Measurements from ENCODE around the gene FOXE1.

FOXE1 gene

DNA sequence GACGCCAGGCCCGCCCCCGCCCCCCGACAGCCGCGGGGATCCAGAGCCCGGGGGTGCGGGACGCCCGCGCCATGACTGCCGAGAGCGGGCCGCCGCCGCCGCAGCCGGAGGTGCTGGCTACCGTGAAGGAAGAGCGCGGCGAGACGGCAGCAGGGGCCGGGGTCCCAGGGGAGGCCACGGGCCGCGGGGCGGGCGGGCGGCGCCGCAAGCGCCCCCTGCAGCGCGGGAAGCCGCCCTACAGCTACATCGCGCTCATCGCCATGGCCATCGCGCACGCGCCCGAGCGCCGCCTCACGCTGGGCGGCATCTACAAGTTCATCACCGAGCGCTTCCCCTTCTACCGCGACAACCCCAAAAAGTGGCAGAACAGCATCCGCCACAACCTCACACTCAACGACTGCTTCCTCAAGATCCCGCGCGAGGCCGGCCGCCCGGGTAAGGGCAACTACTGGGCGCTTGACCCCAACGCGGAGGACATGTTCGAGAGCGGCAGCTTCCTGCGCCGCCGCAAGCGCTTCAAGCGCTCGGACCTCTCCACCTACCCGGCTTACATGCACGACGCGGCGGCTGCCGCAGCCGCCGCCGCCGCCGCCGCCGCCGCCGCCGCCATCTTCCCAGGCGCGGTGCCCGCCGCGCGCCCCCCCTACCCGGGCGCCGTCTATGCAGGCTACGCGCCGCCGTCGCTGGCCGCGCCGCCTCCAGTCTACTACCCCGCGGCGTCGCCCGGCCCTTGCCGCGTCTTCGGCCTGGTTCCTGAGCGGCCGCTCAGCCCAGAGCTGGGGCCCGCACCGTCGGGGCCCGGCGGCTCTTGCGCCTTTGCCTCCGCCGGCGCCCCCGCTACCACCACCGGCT, 1.0 kb downstream of the FOXE1 start:
- Histone ChIP-seq H3K9ac (no peak overlapping the region), H3K9me3 (replicated peaks in 1 of 11) (peaks cover 46 to 67% (median 54%) of the 10 kb centered on the region in 11 experiments), H3K36me3 (no peaks in the 10 kb centered on the region; a peak in 2 of 22 replicates), H3K4me2 (no peak overlapping the region), H3K4me3 (peak overlapping the region in 8 of 10 experiments; percentile 18 to 54 (median 28); a peak in 11 of 20 replicates), H3K27me3 (peaks cover 95 to 100% (median 100%) of the 10 kb centered on the region in 11 experiments), H3K27ac (no peak overlapping the region), H3K4me1 (no peaks in the 10 kb centered on the region), H4K20me1 (no peaks in the 10 kb centered on the region)
- TF ChIP-seq Cebpa-rat (IDR thresholded peaks at IDR 0.05): no peak

DNA sequence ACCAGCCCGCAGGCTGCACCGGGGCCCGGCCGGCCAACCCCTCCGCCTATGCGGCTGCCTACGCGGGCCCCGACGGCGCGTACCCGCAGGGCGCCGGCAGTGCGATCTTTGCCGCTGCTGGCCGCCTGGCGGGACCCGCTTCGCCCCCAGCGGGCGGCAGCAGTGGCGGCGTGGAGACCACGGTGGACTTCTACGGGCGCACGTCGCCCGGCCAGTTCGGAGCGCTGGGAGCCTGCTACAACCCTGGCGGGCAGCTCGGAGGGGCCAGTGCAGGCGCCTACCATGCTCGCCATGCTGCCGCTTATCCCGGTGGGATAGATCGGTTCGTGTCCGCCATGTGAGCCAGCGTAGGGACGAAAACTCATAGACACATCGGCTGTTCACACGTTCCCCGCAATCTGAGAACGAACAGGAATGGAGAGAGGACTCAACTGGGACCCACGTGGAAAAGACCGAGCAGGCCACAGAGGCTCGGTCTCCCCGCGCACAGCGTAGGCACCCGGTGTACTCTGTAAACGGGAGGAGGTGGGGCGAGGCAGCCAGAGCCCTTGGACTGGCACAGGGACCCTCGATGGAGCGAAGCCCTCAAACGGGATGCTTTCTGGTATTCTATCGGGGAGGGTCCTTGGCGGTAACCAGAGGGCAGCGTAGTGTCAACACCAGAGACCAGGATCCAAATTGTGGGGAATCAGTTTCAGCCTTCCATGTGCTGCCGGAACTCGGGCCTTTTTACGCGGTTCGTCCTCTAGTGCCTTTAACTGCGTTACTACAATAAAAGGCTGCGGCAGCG, 1.9 kb downstream of the FOXE1 start:
- peaks cover 40 to 58% (median 47%) of the 10 kb centered on the region in 11 experiments for H3K9me3 ChIP-seq (replicated peaks in 1 of 11)
- no peak overlapping the region for H3K27ac ChIP-seq
- no peaks in the 10 kb centered on the region for H4K20me1 ChIP-seq
- no peaks in the 10 kb centered on the region; a peak in 2 of 22 replicates for H3K36me3 ChIP-seq
- H3K4me3 ChIP-seq: peak overlapping the region in 5 of 10 experiments; percentile 22 to 54 (median 29); a peak in 6 of 20 replicates
- no peaks in the 10 kb centered on the region for H3K4me1 ChIP-seq
- H3K27me3 ChIP-seq: peaks cover 95 to 100% (median 100%) of the 10 kb centered on the region in 11 experiments
- no peak overlapping the region for H3K9ac ChIP-seq
- no peak overlapping the region for H3K4me2 ChIP-seq
- TF ChIP-seq Cebpa-rat (IDR thresholded peaks at IDR 0.05): no peak

- H3K9ac ChIP-seq: no peak overlapping the region
- H3K4me3 ChIP-seq: no peak overlapping the region
- peaks cover 91 to 100% (median 100%) of the 10 kb centered on the region in 11 experiments for H3K27me3 ChIP-seq
- no peaks in the 10 kb centered on the region; a peak in 2 of 22 replicates for H3K36me3 ChIP-seq
- no peaks in the 10 kb centered on the region for H3K4me1 ChIP-seq
- H3K9me3 ChIP-seq (replicated peaks in 1 of 11): peaks cover 40 to 56% (median 45%) of the 10 kb centered on the region in 11 experiments
- H4K20me1 ChIP-seq: no peaks in the 10 kb centered on the region
- no peak overlapping the region for H3K4me2 ChIP-seq
- TF ChIP-seq Cebpa-rat (IDR thresholded peaks at IDR 0.05): no peak
- no peak overlapping the region for H3K27ac ChIP-seq
These were observed 2.5 kb downstream of the FOXE1 start for GRCh38 chr9:97855486-97855875.

- Histone ChIP-seq H3K36me3 (no peaks in the 10 kb centered on the region; a peak in 2 of 22 replicates), H4K20me1 (no peaks in the 10 kb centered on the region), H3K27me3 (peaks cover 87 to 100% (median 96%) of the 10 kb centered on the region in 11 experiments), H3K4me2 (no peak overlapping the region), H3K27ac (no peak overlapping the region), H3K9me3 (replicated peaks in 1 of 11) (peaks cover 40 to 56% (median 45%) of the 10 kb centered on the region in 11 experiments), H3K9ac (no peak overlapping the region), H3K4me1 (no peaks in the 10 kb centered on the region), H3K4me3 (no peak overlapping the region)
- no peak for TF ChIP-seq Cebpa-rat (IDR thresholded peaks at IDR 0.05)
These were observed 2.9 kb downstream of the FOXE1 start for GRCh38 chr9:97855899-97856298.

DNA sequence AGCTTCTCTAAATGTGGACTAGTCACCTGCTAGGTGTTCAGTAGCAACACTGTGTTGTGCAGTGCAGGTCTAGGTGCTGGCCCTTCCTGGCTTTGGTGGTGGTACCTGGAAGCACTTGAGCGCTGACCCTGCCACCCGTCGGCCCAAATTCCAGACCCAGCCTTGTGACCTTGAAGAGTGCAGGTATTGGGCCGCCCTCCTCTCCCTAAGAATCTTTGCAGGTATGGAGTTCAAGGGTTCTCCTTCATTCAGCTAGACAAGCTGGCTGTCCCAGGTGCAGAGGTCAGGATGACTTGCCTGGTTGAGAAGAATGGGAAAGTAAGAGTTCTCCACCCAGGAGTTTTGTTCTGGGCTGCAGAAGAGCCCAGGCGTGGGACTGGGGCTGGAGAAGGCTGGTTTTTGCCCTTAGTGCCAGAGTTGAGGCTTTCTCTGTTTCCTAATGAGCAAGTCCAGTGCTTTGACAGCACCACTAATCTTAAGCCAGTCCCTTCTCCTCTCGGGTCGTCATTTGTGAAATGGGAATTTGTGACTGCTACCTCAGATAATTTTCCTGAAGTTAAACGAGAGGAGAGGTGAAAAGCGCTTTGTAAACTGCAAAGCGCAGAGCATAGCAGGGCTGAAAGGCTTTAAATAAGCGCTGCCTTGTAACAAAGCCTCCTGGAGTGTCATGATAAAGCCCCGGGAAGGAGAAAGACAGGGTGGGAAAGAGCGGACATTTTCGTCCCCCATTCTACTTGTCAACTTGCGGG, 4.0 kb downstream of the FOXE1 start:
- H3K4me2 ChIP-seq: no peak overlapping the region
- no peaks in the 10 kb centered on the region; a peak in 2 of 22 replicates for H3K36me3 ChIP-seq
- no peaks in the 10 kb centered on the region for H4K20me1 ChIP-seq
- no peak for TF ChIP-seq Cebpa-rat (IDR thresholded peaks at IDR 0.05)
- H3K27me3 ChIP-seq: peaks cover 77 to 89% (median 85%) of the 10 kb centered on the region in 11 experiments
- H3K27ac ChIP-seq: no peak overlapping the region
- peaks cover 37 to 50% (median 41%) of the 10 kb centered on the region in 11 experiments for H3K9me3 ChIP-seq (replicated peaks in 1 of 11)
- no peaks in the 10 kb centered on the region for H3K4me1 ChIP-seq
- no peak overlapping the region for H3K9ac ChIP-seq
- H3K4me3 ChIP-seq: no peak overlapping the region

DNA sequence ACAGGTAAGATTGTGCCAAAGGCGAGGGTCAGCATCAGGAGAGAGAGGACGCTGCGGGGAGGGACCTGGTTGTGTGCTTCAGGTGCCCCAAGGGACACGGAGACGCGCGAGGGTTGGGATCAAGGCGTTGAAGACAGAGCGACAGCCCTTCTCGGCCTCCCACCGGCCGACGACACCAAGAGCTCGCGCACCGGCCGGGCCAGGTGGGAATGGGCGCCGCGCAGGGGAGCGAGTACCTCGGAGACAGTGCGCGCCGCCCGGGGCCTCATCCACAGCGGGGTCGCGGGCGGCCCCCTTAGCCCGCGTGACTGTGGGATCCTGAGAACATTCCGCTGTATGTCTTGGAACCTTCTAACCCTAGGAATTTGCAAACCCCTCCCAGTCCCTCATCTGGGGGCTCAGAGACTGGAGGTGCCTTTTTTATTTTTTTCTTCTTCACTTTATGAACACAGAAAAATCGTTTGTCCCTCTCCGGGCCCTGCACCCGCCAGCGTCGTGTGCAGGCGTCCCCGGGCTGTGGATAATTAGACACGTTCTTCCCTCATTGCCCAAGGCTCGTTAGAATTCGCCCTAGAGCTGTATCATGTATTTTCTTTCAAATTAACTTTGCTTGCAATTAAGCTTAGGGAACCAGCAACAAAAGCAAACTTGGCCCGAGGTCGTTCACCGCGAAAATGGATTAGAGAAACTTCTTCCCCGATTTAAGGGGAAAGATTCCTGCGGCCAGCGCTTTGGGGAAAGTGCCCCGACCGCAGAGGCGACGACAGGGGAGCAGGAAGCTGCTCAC, 4.8 kb downstream of the FOXE1 start:
- H3K36me3 ChIP-seq: no peaks in the 10 kb centered on the region; a peak in 2 of 22 replicates
- no peak overlapping the region for H3K4me3 ChIP-seq
- no peak overlapping the region for H3K4me2 ChIP-seq
- H3K9ac ChIP-seq: no peak overlapping the region
- H3K4me1 ChIP-seq: no peaks in the 10 kb centered on the region
- peaks cover 29 to 43% (median 34%) of the 10 kb centered on the region in 11 experiments for H3K9me3 ChIP-seq (replicated peaks in 1 of 11)
- no peak for TF ChIP-seq Cebpa-rat (IDR thresholded peaks at IDR 0.05)
- H4K20me1 ChIP-seq: no peaks in the 10 kb centered on the region
- peaks cover 69 to 81% (median 77%) of the 10 kb centered on the region in 11 experiments for H3K27me3 ChIP-seq
- no peak overlapping the region for H3K27ac ChIP-seq

- Histone ChIP-seq H4K20me1 (no peaks in the 10 kb centered on the region), H3K4me2 (no peak overlapping the region), H3K27ac (no peak overlapping the region)
These were observed 5.3 kb downstream of the FOXE1 start for GRCh38 chr9:97858393-97858713.

GRCh38 chr9:97858826-97859225, 5.8 kb downstream of the FOXE1 start:
- Histone ChIP-seq H3K4me2 (no peak overlapping the region), H3K27ac (no peak overlapping the region), H3K27me3 (peaks cover 59 to 71% (median 67%) of the 10 kb centered on the region in 11 experiments), H3K36me3 (no peaks in the 10 kb centered on the region; a peak in 1 of 22 replicates), H4K20me1 (no peaks in the 10 kb centered on the region), H3K4me1 (no peaks in the 10 kb centered on the region), H3K4me3 (no peak overlapping the region), H3K9ac (no peak overlapping the region), H3K9me3 (replicated peaks in 1 of 11) (peaks cover 19 to 32% (median 23%) of the 10 kb centered on the region in 11 experiments)
- no peak for TF ChIP-seq Cebpa-rat (IDR thresholded peaks at IDR 0.05)

More at GRCh38 chr9:97858393-97858713, 5.3 kb downstream of the FOXE1 start:
- H3K36me3 ChIP-seq: no peaks in the 10 kb centered on the region; a peak in 2 of 22 replicates
- TF ChIP-seq Cebpa-rat (IDR thresholded peaks at IDR 0.05): no peak
- H3K27me3 ChIP-seq: peaks cover 64 to 76% (median 72%) of the 10 kb centered on the region in 11 experiments
- H3K4me1 ChIP-seq: no peaks in the 10 kb centered on the region
- H3K9me3 ChIP-seq (replicated peaks in 1 of 11): peaks cover 24 to 37% (median 28%) of the 10 kb centered on the region in 11 experiments
- no peak overlapping the region for H3K4me3 ChIP-seq
- no peak overlapping the region for H3K9ac ChIP-seq

Measured in BLaER1 treated with 17β-estradiol and CSF1 and Interleukin-3, amounts not matched to agents 10 nM and 100 nM (cell line).